Endothelial cell of umbilical vein (primary cell): Measurements from ENCODE around the gene AGRN. TPM values are rescaled to one million over a fixed set of nuclear protein-coding genes. Genes with fewer than 3 reads are reported as not detected.

Experiments
- BruUV-seq: library from RNA; stranded (reverse); fragments of 400-500 nt; replicated peaks from 2 replicates; lab custom pipeline; 2021; lab: Mats Ljungman, UMichigan
- CTCF ChIA-PET: fragments of 300-600, 350-600 bp; sonication (Branson Sonifier 250); formaldehyde crosslinking; loops from one replicate; lab custom pipeline; 2021; ENCODE audit warnings: antibody characterized with exemption, inconsistent platforms; lab: Charles Lee
- POLR2A ChIA-PET: fragments of 300-600, 350-600 bp; sonication (Branson Sonifier 250); formaldehyde crosslinking; loops from one replicate; lab custom pipeline; 2021; ENCODE audit warnings: antibody characterized with exemption, inconsistent platforms; lab: Charles Lee
- DNase-seq: peaks from one replicate; pipeline ENCODE4 v3.0.0-alpha.2; 2011; ENCODE audit warnings: low read depth, low spot score
- FAIRE-seq: peaks from 2 replicates; lab custom pipeline; 2011; peaks lifted over from hg19 to GRCh38; lab: Jason Lieb, UNC
- H2AFZ ChIP-seq: 2 replicates; pipeline ENCODE4 v1.6.0; 2012; ENCODE audit warnings: low read depth, low read length, control low read depth, inconsistent platforms
- H3K27ac ChIP-seq: 2 replicates; pipeline ENCODE4 v1.5.1; 2011; ENCODE audit warnings: low read depth, mild to moderate bottlenecking, control low read depth, low read length, moderate library complexity; ENCODE audit not compliant: insufficient read depth
- H3K27me3 ChIP-seq, 2 experiments: 2 replicates each; pipeline versions ENCODE4 v1.6.0 to v1.6.1; 2011; ENCODE audit warnings: low read length in 2 of 2, mixed read lengths in 1 of 2; ENCODE audit not compliant: control insufficient read depth in 2 of 2, insufficient read depth in 2 of 2
- H3K36me3 ChIP-seq, 2 experiments: 2 replicates in 1 of 2; 3 replicates in 1 of 2; pipeline ENCODE4 v1.5.1; 2011; ENCODE audit warnings: low read length in 2 of 2, mild to moderate bottlenecking in 1 of 2, moderate library complexity in 1 of 2; ENCODE audit not compliant: control insufficient read depth in 2 of 2, insufficient read depth in 2 of 2; ENCODE audit errors: extremely low read depth in 1 of 2
- H3K4me1 ChIP-seq: 3 replicates; pipeline ENCODE4 v1.5.1; 2011; ENCODE audit warnings: mild to moderate bottlenecking, low read length; ENCODE audit not compliant: control insufficient read depth, insufficient read depth; ENCODE audit errors: extremely low read depth
- H3K4me2 ChIP-seq: 2 replicates; pipeline ENCODE4 v1.6.1; 2011; ENCODE audit warnings: low read length, control low read depth, mixed read lengths; ENCODE audit not compliant: insufficient read depth
- H3K4me3 ChIP-seq, 3 experiments: fragments of 200-600 bp in 1 of 3; sonication (generic), shearing (Covaris generic) in 1 of 3; replicated peaks in 1 of 3; 2 replicates each; pipeline ENCODE4 v1.5.1; 2011 to 2016; ENCODE audit warnings: control low read depth in 3 of 3, low read length in 3 of 3, mild to moderate bottlenecking in 2 of 3, inconsistent platforms in 1 of 3, low read depth in 1 of 3, moderate library complexity in 1 of 3; ENCODE audit not compliant: insufficient read depth in 1 of 3
- H3K79me2 ChIP-seq: 2 replicates; pipeline ENCODE4 v1.6.0; 2012; ENCODE audit warnings: low read length, inconsistent platforms; ENCODE audit not compliant: control insufficient read depth, insufficient read depth
- H3K9ac ChIP-seq: replicated peaks from 2 replicates; pipeline ENCODE3; 2011; ENCODE audit warnings: low read length, control low read depth; ENCODE audit not compliant: insufficient read depth; ENCODE audit errors: extremely low read depth
- H3K9me1 ChIP-seq: replicated peaks from 3 replicates; pipeline ENCODE4 v1.6.0; 2011; ENCODE audit warnings: mild to moderate bottlenecking, low read length; ENCODE audit not compliant: control insufficient read depth, insufficient read depth; ENCODE audit errors: extremely low read depth
- H3K9me3 ChIP-seq: replicated peaks from 2 replicates; pipeline ENCODE4 v1.5.1; 2012; ENCODE audit warnings: low read length, inconsistent platforms; ENCODE audit not compliant: control insufficient read depth, insufficient read depth
- H4K20me1 ChIP-seq: replicated peaks from 2 replicates; pipeline ENCODE3; 2011; ENCODE audit warnings: mild to moderate bottlenecking, low read length; ENCODE audit not compliant: control insufficient read depth, insufficient read depth; ENCODE audit errors: extremely low read depth
- EZH2 ChIP-seq: IDR thresholded peaks from 2 replicates; pipeline ENCODE4 v1.6.1; 2012; ENCODE audit warnings: borderline replicate concordance, low read depth, mild to moderate bottlenecking, moderate library complexity, low read length, inconsistent platforms; ENCODE audit not compliant: severe bottlenecking
- FOS ChIP-seq: IDR thresholded peaks from 2 replicates; pipeline ENCODE4 v1.6.1; 2011; ENCODE audit warnings: mild to moderate bottlenecking, low read length, moderate library complexity, borderline replicate concordance; ENCODE audit not compliant: insufficient read depth
- GATA2 ChIP-seq: IDR thresholded peaks from 2 replicates; pipeline ENCODE4 v1.7.0; 2011; ENCODE audit warnings: low read depth, mild to moderate bottlenecking, moderate library complexity, mixed read lengths, low read length; ENCODE audit not compliant: insufficient read length, insufficient read depth
- JUN ChIP-seq: IDR thresholded peaks from 2 replicates; pipeline ENCODE4 v1.6.1; 2011; ENCODE audit warnings: borderline replicate concordance, low read depth; ENCODE audit not compliant: insufficient read length, insufficient read depth
- MYC ChIP-seq: IDR thresholded peaks from one replicate; pipeline ENCODE4 v1.6.1; 2011; ENCODE audit warnings: mild to moderate bottlenecking, low read depth, low read length
- POLR2A ChIP-seq: IDR thresholded peaks from 2 replicates; pipeline ENCODE4 v1.6.1; 2012; ENCODE audit warnings: low read depth, mild to moderate bottlenecking, control low read depth, low read length
- POLR2AphosphoS5 ChIP-seq: IDR thresholded peaks from 2 replicates; pipeline ENCODE4 v1.6.1; 2012; ENCODE audit warnings: low read depth, mild to moderate bottlenecking, control low read depth, low read length, moderate library complexity; ENCODE audit not compliant: insufficient read depth
- dilution Hi-C: fragments of 300-500 bp; cut with MboI; formaldehyde crosslinking; loops from one replicate; pipeline ENCODE4 v1.15.0; 2019; ENCODE audit warnings: low sequenced_read_pairs; ENCODE audit not compliant: extremely low pct_ligation_motif_present
- intact Hi-C: fragments of 100-400 bp; cut with micrococcal nuclease; formaldehyde crosslinking; loops from one replicate; pipeline ENCODE4 v1.10.0; 2022
- polyA plus RNA-seq, 4 experiments: library from polyadenylated mRNA; depleted of rRNA in 3 of 4; stranded (reverse) in 3 of 4; unstranded in 1 of 4; fragments of >200 nt; gene quantifications; 2 replicates each; pipeline versions ENCODE4 v1.2.1 to v1.2.3, GENCODE V29; 2011 to 2012; ENCODE audit warnings: missing spikeins in 1 of 4
- total RNA-seq: library from RNA; stranded (reverse); gene quantifications from 2 replicates; pipeline ENCODE4 v1.2.3, GENCODE V29; 2021
- TF ChIP-seq, protein P1 (sequence below), 2 donors: IDR thresholded peaks; 1 replicate in 1 of 2; 2 replicates in 1 of 2; pipeline ENCODE4 v1.5.1; 2011; ENCODE audit warnings: low read length in 2 of 2, mild to moderate bottlenecking in 2 of 2, moderate library complexity in 2 of 2, control low read depth in 1 of 2, inconsistent platforms in 1 of 2, low read depth in 1 of 2; ENCODE audit not compliant: insufficient read depth in 1 of 2; ENCODE audit errors: extremely low read depth in 1 of 2
- TF ChIP-seq, protein P2 (sequence below): IDR thresholded peaks from 2 replicates; pipeline ENCODE4 v1.6.1; 2011; ENCODE audit not compliant: insufficient read depth, insufficient read length

The AGRN gene
- total and polyA plus RNA-seq, 2 donors (not counting 3 experiments of a cell fraction or from before 2014, with no cell fraction given), result 66.6 to 67.8 TPM

DNA sequence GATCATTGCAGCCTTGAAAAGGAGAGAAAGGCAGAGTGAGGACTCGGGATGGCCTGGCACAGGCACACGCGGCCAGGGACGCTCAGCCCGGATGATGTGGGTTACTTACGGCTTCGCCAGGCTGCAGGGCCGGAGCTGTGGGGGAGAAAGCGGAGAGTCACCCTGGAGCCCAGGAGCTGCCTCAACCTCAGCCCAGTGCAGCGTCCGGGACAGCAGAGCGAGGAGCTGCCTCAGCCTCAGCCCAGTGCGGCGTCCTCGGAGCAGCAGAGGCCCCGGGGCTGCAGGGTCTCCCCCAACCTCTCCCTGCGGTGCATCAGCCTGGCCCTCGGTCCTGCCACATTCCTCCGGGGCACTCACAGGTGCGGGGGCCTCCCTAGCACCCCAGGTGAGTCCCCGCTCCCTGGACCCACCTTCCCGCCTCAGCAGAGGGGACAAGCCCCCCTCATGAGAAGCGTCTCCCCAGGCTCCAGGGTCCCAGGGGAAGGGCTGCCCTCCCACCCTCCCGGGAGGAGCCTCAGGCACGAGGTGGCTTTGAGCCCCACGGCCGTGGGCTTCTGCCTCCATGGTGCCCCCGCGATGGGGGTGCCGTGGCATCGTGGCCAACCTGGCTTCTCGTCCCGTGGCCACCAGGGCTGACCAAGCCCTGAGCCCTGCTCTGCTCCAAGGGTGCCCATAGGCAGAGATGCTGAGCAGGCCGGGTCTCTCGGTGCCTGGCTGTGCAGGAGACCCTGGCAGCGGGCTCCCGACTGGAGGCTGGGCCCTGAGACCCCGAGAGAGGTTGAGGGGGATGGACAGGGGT lies 64.7 kb downstream of the AGRN start:
- no peak for FAIRE-seq
- no peaks in the 10 kb centered on the region for H3K36me3 ChIP-seq
- H3K4me3 ChIP-seq, result no peak overlapping the region
- no peaks in the 10 kb centered on the region for H3K79me2 ChIP-seq
- no peak overlapping the region for H3K9ac ChIP-seq
- dilution Hi-C loops (no loop called here), intact Hi-C loops (no loop called here)
- no peak overlapping the region for H2AFZ ChIP-seq
- BruUV-seq, result no TSS peak
- H3K4me1 ChIP-seq, result no peaks in the 10 kb centered on the region
- CTCF ChIA-PET, result no interaction called here
- DNase-seq, result no peak
- H3K9me3 ChIP-seq, result no peaks in the 10 kb centered on the region
- no peaks in the 10 kb centered on the region for H3K27me3 ChIP-seq
- no peak for TF ChIP-seq EZH2
- no peak for TF ChIP-seq FOS
- TF ChIP-seq GATA2, result no peak
- no peak for TF ChIP-seq POLR2A
- TF ChIP-seq POLR2AphosphoS5, result no peak
- TF ChIP-seq MYC, result no peak
- TF ChIP-seq JUN, result no peak
- TF ChIP-seq, protein P1, sequence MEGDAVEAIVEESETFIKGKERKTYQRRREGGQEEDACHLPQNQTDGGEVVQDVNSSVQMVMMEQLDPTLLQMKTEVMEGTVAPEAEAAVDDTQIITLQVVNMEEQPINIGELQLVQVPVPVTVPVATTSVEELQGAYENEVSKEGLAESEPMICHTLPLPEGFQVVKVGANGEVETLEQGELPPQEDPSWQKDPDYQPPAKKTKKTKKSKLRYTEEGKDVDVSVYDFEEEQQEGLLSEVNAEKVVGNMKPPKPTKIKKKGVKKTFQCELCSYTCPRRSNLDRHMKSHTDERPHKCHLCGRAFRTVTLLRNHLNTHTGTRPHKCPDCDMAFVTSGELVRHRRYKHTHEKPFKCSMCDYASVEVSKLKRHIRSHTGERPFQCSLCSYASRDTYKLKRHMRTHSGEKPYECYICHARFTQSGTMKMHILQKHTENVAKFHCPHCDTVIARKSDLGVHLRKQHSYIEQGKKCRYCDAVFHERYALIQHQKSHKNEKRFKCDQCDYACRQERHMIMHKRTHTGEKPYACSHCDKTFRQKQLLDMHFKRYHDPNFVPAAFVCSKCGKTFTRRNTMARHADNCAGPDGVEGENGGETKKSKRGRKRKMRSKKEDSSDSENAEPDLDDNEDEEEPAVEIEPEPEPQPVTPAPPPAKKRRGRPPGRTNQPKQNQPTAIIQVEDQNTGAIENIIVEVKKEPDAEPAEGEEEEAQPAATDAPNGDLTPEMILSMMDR (IDR thresholded peaks at IDR 0.05; ENCODE audit: extremely low read depth in 1 of 2, insufficient read depth in 1 of 2, low read depth in 1 of 2, low read length in 2 of 2), result no peak
- TF ChIP-seq, protein P2, sequence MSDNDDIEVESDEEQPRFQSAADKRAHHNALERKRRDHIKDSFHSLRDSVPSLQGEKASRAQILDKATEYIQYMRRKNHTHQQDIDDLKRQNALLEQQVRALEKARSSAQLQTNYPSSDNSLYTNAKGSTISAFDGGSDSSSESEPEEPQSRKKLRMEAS, result no peak
- no peak overlapping the region for H3K4me2 ChIP-seq
- POLR2A ChIA-PET, result no interaction called here
- no peaks in the 10 kb centered on the region for H3K9me1 ChIP-seq
- no peak overlapping the region for H3K27ac ChIP-seq
- H4K20me1 ChIP-seq, result no peaks in the 10 kb centered on the region
